HG02571 (cell line): ENCODE results near the gene UGGT2.

ENCODE experiments used
- ATAC-seq: cut with Tn5 transposase; IDR thresholded peaks from one replicate; pipeline ENCODE4 v1.9.1; 2021; ENCODE audit warnings: mild to moderate bottlenecking, moderate library complexity; ENCODE audit not compliant: unreplicated experiment

Gene UGGT2

GRCh38 chr13:95754069-95754468 lies 299.1 kb downstream of the UGGT2 start:
- no peak for ATAC-seq

GRCh38 chr13:95752677-95753076 lies 300.5 kb downstream of the UGGT2 start:
- no peak for ATAC-seq
